ENCODE measurements around the gene HMGCLL1. TPM values are rescaled to one million over a fixed set of nuclear protein-coding genes. Genes with fewer than 3 reads are reported as not detected.

The HMGCLL1 gene
- total RNA-seq, 1 donor from 2014 or later, result not detected

- ATAC-seq (ENCODE audit: low read depth) (no peak), DNase-seq (no peak)
- ChIA-PET POLR2A (no interaction called here), CTCF (no interaction called here)
- Mint-ChIP-seq H3K4me3 (no peak overlapping the region), H3K9me3 (peaks cover 5% of the 10 kb centered on the region), H3K27me3 (no peaks in the 10 kb centered on the region), H3K36me3 (ENCODE audit: low read depth) (no peaks in the 10 kb centered on the region), H3K27ac (no peak overlapping the region), H3K4me1 (no peaks in the 10 kb centered on the region)
- no peak for TF ChIP-seq CTCF (IDR thresholded peaks at IDR 0.05)
- intact Hi-C loops (cut with micrococcal nuclease), result no loop called here
These were observed 88.1 kb downstream of the HMGCLL1 start for GRCh38 chr6:55490871-55491270.

- CTCF ChIA-PET, result no interaction called here
- intact Hi-C loops (cut with micrococcal nuclease), result no loop called here
These were observed 104.6 kb downstream of the HMGCLL1 start for GRCh38 chr6:55474382-55474781.

GRCh38 chr6:55473722-55474121, 105.3 kb downstream of the HMGCLL1 start:
- Mint-ChIP-seq H3K36me3 (ENCODE audit: low read depth) (no peaks in the 10 kb centered on the region), H3K9me3 (peaks cover 8% of the 10 kb centered on the region), H3K27ac (no peak overlapping the region), H3K27me3 (no peaks in the 10 kb centered on the region), H3K4me3 (no peak overlapping the region), H3K4me1 (no peaks in the 10 kb centered on the region)
- no peak for DNase-seq
- ChIA-PET CTCF (no interaction called here), POLR2A (no interaction called here)
- TF ChIP-seq CTCF (IDR thresholded peaks at IDR 0.05), result no peak
- ATAC-seq (ENCODE audit: low read depth), result no peak
- intact Hi-C loops (cut with micrococcal nuclease), result no loop called here

More at GRCh38 chr6:55474382-55474781, 104.6 kb downstream of the HMGCLL1 start:
- TF ChIP-seq CTCF (IDR thresholded peaks at IDR 0.05), result no peak
- no peak overlapping the region for H3K27ac Mint-ChIP-seq
- no peak overlapping the region for H3K4me3 Mint-ChIP-seq
- no peak for DNase-seq
- no peaks in the 10 kb centered on the region for H3K27me3 Mint-ChIP-seq
- peaks cover 8% of the 10 kb centered on the region for H3K9me3 Mint-ChIP-seq
- no peaks in the 10 kb centered on the region for H3K4me1 Mint-ChIP-seq
- POLR2A ChIA-PET, result no interaction called here
- ATAC-seq (ENCODE audit: low read depth), result no peak
- no peaks in the 10 kb centered on the region for H3K36me3 Mint-ChIP-seq (ENCODE audit: low read depth)

GRCh38 chr6:55469951-55470366, 109.0 kb downstream of the HMGCLL1 start:
- ATAC-seq (ENCODE audit: low read depth) (no peak), DNase-seq (no peak)
- H3K4me1 Mint-ChIP-seq, result no peaks in the 10 kb centered on the region
- CTCF ChIA-PET, result no interaction called here
- no peak overlapping the region for H3K27ac Mint-ChIP-seq
- H3K4me3 Mint-ChIP-seq, result no peak overlapping the region
- intact Hi-C loops (cut with micrococcal nuclease), result no loop called here
- H3K9me3 Mint-ChIP-seq, result peaks cover 8% of the 10 kb centered on the region
- H3K36me3 Mint-ChIP-seq (ENCODE audit: low read depth), result no peaks in the 10 kb centered on the region
- H3K27me3 Mint-ChIP-seq, result no peaks in the 10 kb centered on the region
- POLR2A ChIA-PET, result no interaction called here
- no peak for TF ChIP-seq CTCF (IDR thresholded peaks at IDR 0.05)

GRCh38 chr6:55456016-55456415, 123.0 kb downstream of the HMGCLL1 start:
- Mint-ChIP-seq H3K36me3 (ENCODE audit: low read depth) (no peaks in the 10 kb centered on the region), H3K4me1 (no peaks in the 10 kb centered on the region), H3K27ac (no peak overlapping the region), H3K27me3 (no peaks in the 10 kb centered on the region), H3K9me3 (no peaks in the 10 kb centered on the region), H3K4me3 (no peak overlapping the region)
- ChIA-PET CTCF (no interaction called here), POLR2A (no interaction called here)
- intact Hi-C loops (cut with micrococcal nuclease), result no loop called here
- no peak for DNase-seq
- no peak for TF ChIP-seq CTCF (IDR thresholded peaks at IDR 0.05)
- no peak for ATAC-seq (ENCODE audit: low read depth)

Data from activated B cell treated with CpG ODN at 0.5 μM for 24 hours (primary cell).